Fibroblast of gingiva (primary cell): Measurements from ENCODE around the gene RBMY1D.
"Not testable (repeated sequence)": the region's sequence is repeated elsewhere in the genome, so short reads cannot be mapped to it uniquely, and the experiment has no call there.

ENCODE experiments used
- DNase-seq: peaks from one replicate; pipeline ENCODE4 v3.0.0-alpha.2; 2011; ENCODE audit warnings: low read depth

Gene RBMY1D

GRCh38 chrY:21894426-21894825 lies at the start of gene RBMY1D:
Gene RBMY1D, minus strand, starts transcription at chrY:21894526. Its CDS starts 2,013 bp downstream, at chrY:21892513.
- DNase-seq: not testable (repeated sequence)

- not testable (repeated sequence) for DNase-seq
Measured at GRCh38 chrY:21917932-21918331, 23.6 kb upstream of the RBMY1D start, which contains the start of gene RBMY1E. Gene RBMY1E, minus strand, starts transcription at chrY:21918032. Its CDS starts 1,978 bp downstream, at chrY:21916054.

- not testable (repeated sequence) for DNase-seq
Measured at GRCh38 chrY:21869407-21870076, 24.8 kb downstream of the RBMY1D start.

GRCh38 chrY:21845481-21845880 lies 48.8 kb downstream of the RBMY1D start:
- DNase-seq: no peak

- no peak for DNase-seq
Measured at GRCh38 chrY:21842090-21842489, 52.2 kb downstream of the RBMY1D start.

- no peak for DNase-seq
Measured at GRCh38 chrY:21839489-21839888, 54.8 kb downstream of the RBMY1D start.

GRCh38 chrY:21836343-21836742 lies 58.0 kb downstream of the RBMY1D start:
- DNase-seq: no peak

- no peak for DNase-seq
Measured at GRCh38 chrY:21835052-21835451, 59.3 kb downstream of the RBMY1D start.
